Measurements from ENCODE around the gene TFR2. TPM values are rescaled to one million over a fixed set of nuclear protein-coding genes. Genes with fewer than 3 reads are reported as not detected.

TFR2 gene
- total RNA-seq, 1 experiment from 2014 or later: 6.2 TPM

DNA sequence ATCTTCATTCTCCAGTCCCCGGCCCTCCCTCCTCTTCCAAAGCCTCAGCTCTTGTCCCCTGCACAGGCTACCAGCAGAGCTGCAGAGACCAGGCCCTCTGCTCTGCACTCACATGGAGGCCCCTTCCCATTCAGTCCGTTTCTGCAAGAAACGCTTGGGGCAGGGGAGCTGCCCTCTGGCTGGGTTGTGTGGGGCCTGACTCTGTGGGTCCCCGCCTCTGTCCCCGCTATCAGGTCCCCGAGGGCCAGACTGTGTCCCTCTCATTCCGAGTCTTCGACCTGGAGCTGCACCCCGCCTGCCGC, 37.7 kb downstream of the TFR2 start:
- no peak overlapping the region for H3K27ac ChIP-seq
- BruUV-seq (replicated peaks): no TSS peak
- no peaks in the 10 kb centered on the region for H3K27me3 ChIP-seq (ENCODE audit: insufficient read depth, low read depth)
- H2AFZ ChIP-seq: no peak overlapping the region
- H3K4me1 ChIP-seq (replicated peaks; ENCODE audit: insufficient read depth): peaks cover 24% of the 10 kb centered on the region
- H3K9me2 ChIP-seq (ENCODE audit: insufficient read depth): no peaks in the 10 kb centered on the region
- H3K4me3 ChIP-seq: no peak overlapping the region; the same call in 1 of the 2 replicates
- H3K4me2 ChIP-seq: peak overlapping the region; percentile 59
- no peaks in the 10 kb centered on the region for H3K79me2 ChIP-seq (ENCODE audit: low read depth)
- intact Hi-C loops (cut with micrococcal nuclease; ENCODE audit: unreplicated experiment): loop anchor here (2.0 kb wide), 1 partner anchor 17 kb away; the partner anchor contains the start of genes FBXO24 and LRCH4
- ChIA-PET CTCF (interaction anchor here (0.6 to 1.9 kb wide), 2 partner anchors 15 to 17 kb away, joined by 4 to 22 read pairs; no protein-coding TSS in a partner anchor), POLR2A (ENCODE audit: unreplicated experiment) (interaction anchor here (0.6 to 0.8 kb wide), 3 partner anchors 19 to 481 kb away, joined by 5 to 16 read pairs (median 6); no protein-coding TSS in a partner anchor)
- H3K9me3 ChIP-seq (ENCODE audit: insufficient read depth, low read depth): no peaks in the 10 kb centered on the region
- DNase-seq: no peak
- no peaks in the 10 kb centered on the region for H4K20me1 ChIP-seq (ENCODE audit: insufficient read depth)
- TF ChIP-seq, protein P1, sequence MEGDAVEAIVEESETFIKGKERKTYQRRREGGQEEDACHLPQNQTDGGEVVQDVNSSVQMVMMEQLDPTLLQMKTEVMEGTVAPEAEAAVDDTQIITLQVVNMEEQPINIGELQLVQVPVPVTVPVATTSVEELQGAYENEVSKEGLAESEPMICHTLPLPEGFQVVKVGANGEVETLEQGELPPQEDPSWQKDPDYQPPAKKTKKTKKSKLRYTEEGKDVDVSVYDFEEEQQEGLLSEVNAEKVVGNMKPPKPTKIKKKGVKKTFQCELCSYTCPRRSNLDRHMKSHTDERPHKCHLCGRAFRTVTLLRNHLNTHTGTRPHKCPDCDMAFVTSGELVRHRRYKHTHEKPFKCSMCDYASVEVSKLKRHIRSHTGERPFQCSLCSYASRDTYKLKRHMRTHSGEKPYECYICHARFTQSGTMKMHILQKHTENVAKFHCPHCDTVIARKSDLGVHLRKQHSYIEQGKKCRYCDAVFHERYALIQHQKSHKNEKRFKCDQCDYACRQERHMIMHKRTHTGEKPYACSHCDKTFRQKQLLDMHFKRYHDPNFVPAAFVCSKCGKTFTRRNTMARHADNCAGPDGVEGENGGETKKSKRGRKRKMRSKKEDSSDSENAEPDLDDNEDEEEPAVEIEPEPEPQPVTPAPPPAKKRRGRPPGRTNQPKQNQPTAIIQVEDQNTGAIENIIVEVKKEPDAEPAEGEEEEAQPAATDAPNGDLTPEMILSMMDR (conservative IDR thresholded peaks at IDR 0.05): no peak
- no peak for TF ChIP-seq EZH2 (IDR thresholded peaks at IDR 0.05; ENCODE audit: low read depth)
- peaks cover 10% of the 10 kb centered on the region; the same call in 1 of the 2 replicates for H3F3A ChIP-seq (ENCODE audit: insufficient read depth, low read depth)
- H3K36me3 ChIP-seq (ENCODE audit: low read depth): no peaks in the 10 kb centered on the region

DNA sequence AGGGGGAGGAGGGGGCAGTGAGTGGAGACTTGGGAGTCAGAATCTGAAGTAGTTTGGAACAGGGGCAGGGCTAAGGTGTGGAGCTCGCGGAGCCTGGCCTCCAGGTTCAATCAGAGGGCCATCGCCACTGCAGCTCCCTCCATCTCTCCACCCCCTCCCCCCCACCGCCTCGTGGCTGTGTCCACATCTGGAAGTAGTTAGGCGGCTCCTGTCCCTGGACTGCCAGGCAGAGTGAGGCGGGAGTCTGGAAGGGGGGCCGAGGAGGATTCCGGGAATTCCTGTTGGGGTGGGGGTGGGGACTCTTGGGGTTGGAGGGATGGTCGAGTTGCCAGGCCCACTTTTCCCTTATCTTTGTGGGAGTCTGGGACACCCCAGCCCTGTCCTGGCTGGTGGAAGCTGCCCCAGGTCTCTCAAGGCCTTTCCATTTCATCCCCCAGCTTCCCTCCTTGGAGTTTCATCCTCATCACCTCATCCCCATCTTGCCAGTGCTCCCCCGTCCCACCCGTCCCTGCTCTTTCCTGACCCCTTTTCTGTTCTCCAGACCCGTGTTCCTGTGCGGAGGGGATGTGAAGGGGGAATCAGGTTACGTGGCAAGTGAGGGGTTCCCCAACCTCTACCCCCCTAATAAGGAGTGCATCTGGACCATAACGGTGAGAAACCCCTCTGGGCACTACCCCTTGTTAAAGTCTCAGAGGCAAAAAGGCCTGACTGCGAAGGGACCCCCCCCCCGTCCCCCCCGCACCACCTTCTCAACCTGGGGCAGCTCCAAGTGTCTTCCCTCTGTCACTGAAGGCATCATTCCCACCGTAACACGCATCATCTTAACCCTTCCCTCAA, 38.2 kb downstream of the TFR2 start:
- TF ChIP-seq, protein P1 (conservative IDR thresholded peaks at IDR 0.05): no peak
- TF ChIP-seq EZH2 (IDR thresholded peaks at IDR 0.05; ENCODE audit: low read depth): no peak
- Histone ChIP-seq H3K4me1 (replicated peaks; ENCODE audit: insufficient read depth) (peaks cover 24% of the 10 kb centered on the region), H3K27ac (no peak overlapping the region), H2AFZ (no peak overlapping the region), H3K9me2 (ENCODE audit: insufficient read depth) (no peaks in the 10 kb centered on the region), H3F3A (ENCODE audit: insufficient read depth, low read depth) (peaks cover 15% of the 10 kb centered on the region; the same call in 1 of the 2 replicates), H3K9me3 (ENCODE audit: insufficient read depth, low read depth) (no peaks in the 10 kb centered on the region), H4K20me1 (ENCODE audit: insufficient read depth) (no peaks in the 10 kb centered on the region), H3K4me2 (no peak overlapping the region), H3K36me3 (ENCODE audit: low read depth) (no peaks in the 10 kb centered on the region), H3K27me3 (ENCODE audit: insufficient read depth, low read depth) (no peaks in the 10 kb centered on the region), H3K79me2 (ENCODE audit: low read depth) (no peaks in the 10 kb centered on the region), H3K4me3 (no peak overlapping the region)
- POLR2A ChIA-PET (ENCODE audit: unreplicated experiment): interaction anchor here (0.6 to 1.0 kb wide), 6 partner anchors 12 to 482 kb away, joined by 3 to 16 read pairs (median 4); no protein-coding TSS in a partner anchor
- intact Hi-C loops (cut with micrococcal nuclease; ENCODE audit: unreplicated experiment): no loop called here
- peak in 1 of 2 experiments; percentile 56 for DNase-seq
- BruUV-seq (replicated peaks): no TSS peak
- CTCF ChIA-PET: interaction anchor here (0.6 to 1.9 kb wide), 5 partner anchors 14 to 587 kb away, joined by 3 to 22 read pairs (median 6); no protein-coding TSS in a partner anchor

DNA sequence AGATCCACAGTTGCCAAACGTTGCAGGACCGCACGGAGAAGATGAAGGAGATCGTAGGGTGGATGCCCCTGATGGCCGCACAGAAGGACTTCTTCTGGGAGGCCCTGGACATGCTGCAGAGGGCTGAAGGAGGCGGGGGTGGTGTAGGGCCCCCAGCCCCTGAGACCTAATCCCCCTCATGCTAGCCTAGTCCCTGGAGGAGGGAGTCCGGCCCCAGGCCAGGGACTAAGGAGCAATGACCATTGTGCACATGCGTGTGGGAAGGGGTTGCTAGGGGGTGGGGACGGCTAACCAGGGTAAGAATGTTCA, 40.7 kb downstream of the TFR2 start:
- peaks cover 15% of the 10 kb centered on the region; the same call in 1 of the 2 replicates for H3F3A ChIP-seq (ENCODE audit: insufficient read depth, low read depth)
- no peaks in the 10 kb centered on the region for H3K9me3 ChIP-seq (ENCODE audit: insufficient read depth, low read depth)
- H3K4me2 ChIP-seq: no peak overlapping the region
- H4K20me1 ChIP-seq (ENCODE audit: insufficient read depth): no peaks in the 10 kb centered on the region
- intact Hi-C loops (cut with micrococcal nuclease; ENCODE audit: unreplicated experiment): no loop called here
- TF ChIP-seq EZH2 (IDR thresholded peaks at IDR 0.05; ENCODE audit: low read depth): no peak
- TF ChIP-seq, protein P1 (conservative IDR thresholded peaks at IDR 0.05): no peak; the same call in 1 of the 2 replicates
- H3K27me3 ChIP-seq (ENCODE audit: insufficient read depth, low read depth): no peaks in the 10 kb centered on the region
- H2AFZ ChIP-seq: no peak overlapping the region
- no peak overlapping the region for H3K27ac ChIP-seq
- BruUV-seq (replicated peaks): no TSS peak
- no peaks in the 10 kb centered on the region for H3K36me3 ChIP-seq (ENCODE audit: low read depth)
- CTCF ChIA-PET: no interaction called here
- POLR2A ChIA-PET (ENCODE audit: unreplicated experiment): no interaction called here
- no peak for DNase-seq
- H3K4me1 ChIP-seq (replicated peaks; ENCODE audit: insufficient read depth): peaks cover 24% of the 10 kb centered on the region
- no peaks in the 10 kb centered on the region for H3K9me2 ChIP-seq (ENCODE audit: insufficient read depth)
- H3K4me3 ChIP-seq: no peak overlapping the region
- H3K79me2 ChIP-seq (ENCODE audit: low read depth): no peaks in the 10 kb centered on the region
